BLaER1 treated with 17β-estradiol and CSF1 and Interleukin-3, amounts not matched to agents 10 nM and 100 nM (cell line): ENCODE measurements around the gene SRSF4.
"Not testable (repeated sequence)": the region's sequence is repeated elsewhere in the genome, so short reads cannot be mapped to it uniquely, and the experiment has no call there.

Experiments used
- H3K27ac ChIP-seq, 11 experiments: shearing (Covaris generic); formaldehyde crosslinking; 2 replicates each; pipeline ENCODE4 v1.8.1; 2022
- H3K27me3 ChIP-seq, 11 experiments: shearing (Covaris generic); formaldehyde crosslinking; 2 replicates each; pipeline ENCODE4 v1.8.1; 2022
- H3K36me3 ChIP-seq, 11 experiments: shearing (Covaris generic); formaldehyde crosslinking; 2 replicates each; pipeline ENCODE4 v1.8.1; 2022
- H3K4me1 ChIP-seq, 10 experiments: shearing (Covaris generic); formaldehyde crosslinking; 2 replicates each; pipeline ENCODE4 v1.8.1; 2022
- H3K4me2 ChIP-seq, 11 experiments: shearing (Covaris generic); formaldehyde crosslinking; 2 replicates each; pipeline ENCODE4 v1.8.1; 2022
- H3K4me3 ChIP-seq, 10 experiments: shearing (Covaris generic); formaldehyde crosslinking; 2 replicates each; pipeline ENCODE4 v1.8.1; 2022
- H3K9ac ChIP-seq, 11 experiments: shearing (Covaris generic); formaldehyde crosslinking; 2 replicates each; pipeline ENCODE4 v1.8.1; 2022
- H3K9me3 ChIP-seq, 11 experiments: shearing (Covaris generic); formaldehyde crosslinking; replicated peaks in 1 of 11; 2 replicates each; pipeline ENCODE4 v1.8.1; 2022
- H4K20me1 ChIP-seq, 11 experiments: shearing (Covaris generic); formaldehyde crosslinking; 2 replicates each; pipeline ENCODE4 v1.8.1; 2022
- Cebpa-rat ChIP-seq, 11 experiments: shearing (Covaris generic); IDR thresholded peaks; 2 replicates each; pipeline ENCODE4 v1.8.1; 2022

The SRSF4 gene

GRCh38 chr1:29181413-29182225 lies at the start of gene SRSF4:
Gene SRSF4 (minus strand): TSS chr1:29181900. CDS start chr1:29181752, 148 bp downstream.
- H3K4me1 ChIP-seq, result peaks cover 39 to 55% (median 50%) of the 10 kb centered on the region in 10 experiments
- no peaks in the 10 kb centered on the region for H3K27me3 ChIP-seq
- peak within 1 kb of the TSS; percentile 98 to 100 (median 100) for H3K9ac ChIP-seq
- no peak for TF ChIP-seq Cebpa-rat (IDR thresholded peaks at IDR 0.05)
- peaks cover 46 to 48% (median 46%) of the 10 kb centered on the region in 11 experiments for H4K20me1 ChIP-seq
- H3K4me3 ChIP-seq, result peak within 1 kb of the TSS; percentile 87 to 96 (median 90)
- peak within 1 kb of the TSS; percentile 98 to 100 (median 100) for H3K27ac ChIP-seq
- no peaks in the 10 kb centered on the region for H3K9me3 ChIP-seq
- H3K36me3 ChIP-seq, result peaks cover 11 to 35% (median 29%) of the 10 kb centered on the region in 11 experiments
- H3K4me2 ChIP-seq, result peak within 1 kb of the TSS; percentile 88 to 96 (median 92)

GRCh38 chr1:29230553-29231378 lies 49.1 kb upstream of the SRSF4 start, which contains the start of gene MECR:
Gene MECR (minus strand): TSS chr1:29230934. CDS start chr1:29230906, 28 bp downstream.
- Histone ChIP-seq H3K4me2 (peak within 1 kb of the TSS; percentile 65 to 93 (median 79)), H3K4me1 (peaks cover 14 to 23% (median 19%) of the 10 kb centered on the region in 10 experiments), H3K27ac (peak within 1 kb of the TSS; percentile 61 to 86 (median 74); a peak in 21 of 22 replicates), H4K20me1 (peaks cover 0 to 14% (median 0%) of the 10 kb centered on the region in 11 experiments; a peak in 4 of 22 replicates), H3K9ac (peak within 1 kb of the TSS; percentile 79 to 91 (median 86)), H3K36me3 (peaks cover 0 to 7% (median 0%) of the 10 kb centered on the region in 11 experiments; a peak in 1 of 22 replicates), H3K9me3 (no peaks in the 10 kb centered on the region), H3K27me3 (peaks cover 4 to 23% (median 13%) of the 10 kb centered on the region in 11 experiments; a peak in 15 of 22 replicates), H3K4me3 (peak within 1 kb of the TSS; percentile 71 to 94 (median 79))
- TF ChIP-seq Cebpa-rat (IDR thresholded peaks at IDR 0.05), result no peak

- H3K9ac ChIP-seq, result peak overlapping the region; percentile 79 to 91 (median 86)
- H4K20me1 ChIP-seq, result peaks cover 0 to 19% (median 3%) of the 10 kb centered on the region in 11 experiments; a peak in 6 of 22 replicates
- H3K4me1 ChIP-seq, result peaks cover 14 to 23% (median 19%) of the 10 kb centered on the region in 10 experiments
- no peaks in the 10 kb centered on the region for H3K9me3 ChIP-seq
- peaks cover 0 to 17% (median 7%) of the 10 kb centered on the region in 11 experiments; a peak in 7 of 22 replicates for H3K27me3 ChIP-seq
- H3K36me3 ChIP-seq, result peaks cover 0 to 13% (median 1%) of the 10 kb centered on the region in 11 experiments; a peak in 11 of 22 replicates
- H3K27ac ChIP-seq, result peak overlapping the region; percentile 57 to 86 (median 74); a peak in 21 of 22 replicates
- TF ChIP-seq Cebpa-rat (IDR thresholded peaks at IDR 0.05), result no peak
- peak overlapping the region; percentile 71 to 94 (median 79) for H3K4me3 ChIP-seq
- H3K4me2 ChIP-seq, result peak overlapping the region; percentile 65 to 93 (median 79)
These were observed 48.5 kb upstream of the SRSF4 start for GRCh38 chr1:29230204-29230552.

- peaks cover 14 to 23% (median 19%) of the 10 kb centered on the region in 10 experiments for H3K4me1 ChIP-seq
These were observed 45.8 kb upstream of the SRSF4 start for GRCh38 chr1:29227511-29227910.

GRCh38 chr1:29225361-29225760 lies 43.7 kb upstream of the SRSF4 start:
- Histone ChIP-seq H3K27ac (no peak overlapping the region), H3K9ac (no peak overlapping the region), H3K4me3 (no peak overlapping the region), H3K27me3 (no peaks in the 10 kb centered on the region), H4K20me1 (peaks cover 0 to 61% (median 30%) of the 10 kb centered on the region in 11 experiments; a peak in 12 of 22 replicates), H3K4me2 (no peak overlapping the region), H3K4me1 (peaks cover 10 to 17% (median 14%) of the 10 kb centered on the region in 10 experiments), H3K36me3 (peaks cover 20 to 60% (median 36%) of the 10 kb centered on the region in 11 experiments; a peak in 21 of 22 replicates), H3K9me3 (no peaks in the 10 kb centered on the region)
- no peak for TF ChIP-seq Cebpa-rat (IDR thresholded peaks at IDR 0.05)

More at GRCh38 chr1:29227511-29227910, 45.8 kb upstream of the SRSF4 start:
- peaks cover 0 to 45% (median 18%) of the 10 kb centered on the region in 11 experiments; a peak in 12 of 22 replicates for H4K20me1 ChIP-seq
- H3K27me3 ChIP-seq, result no peaks in the 10 kb centered on the region
- no peak overlapping the region for H3K4me3 ChIP-seq
- TF ChIP-seq Cebpa-rat (IDR thresholded peaks at IDR 0.05), result no peak
- 0 out of 22 replicates have a peak overlapping the region, but pooled peaks of 1 of the 11 experiments have one; percentile 23 for H3K9ac ChIP-seq
- H3K4me2 ChIP-seq, result no peak overlapping the region
- H3K27ac ChIP-seq, result no peak overlapping the region
- peaks cover 11 to 39% (median 24%) of the 10 kb centered on the region in 11 experiments; a peak in 21 of 22 replicates for H3K36me3 ChIP-seq
- H3K9me3 ChIP-seq, result no peaks in the 10 kb centered on the region

GRCh38 chr1:29224356-29224837 lies 42.7 kb upstream of the SRSF4 start:
- Histone ChIP-seq H3K27me3 (no peaks in the 10 kb centered on the region), H3K4me1 (peaks cover 1 to 7% (median 4%) of the 10 kb centered on the region in 10 experiments; a peak in 16 of 20 replicates), H3K9me3 (no peaks in the 10 kb centered on the region), H3K4me2 (no peak overlapping the region), H3K36me3 (peaks cover 20 to 69% (median 45%) of the 10 kb centered on the region in 11 experiments; a peak in 21 of 22 replicates), H4K20me1 (peaks cover 0 to 61% (median 30%) of the 10 kb centered on the region in 11 experiments; a peak in 13 of 22 replicates), H3K9ac (no peak overlapping the region), H3K4me3 (no peak overlapping the region), H3K27ac (no peak overlapping the region)
- no peak for TF ChIP-seq Cebpa-rat (IDR thresholded peaks at IDR 0.05)

GRCh38 chr1:29223521-29223920 lies 41.8 kb upstream of the SRSF4 start:
- peaks cover 20 to 77% (median 45%) of the 10 kb centered on the region in 11 experiments; a peak in 21 of 22 replicates for H3K36me3 ChIP-seq

GRCh38 chr1:29222686-29223085 lies 41.0 kb upstream of the SRSF4 start:
- H3K9me3 ChIP-seq, result no peaks in the 10 kb centered on the region
- H4K20me1 ChIP-seq, result peaks cover 0 to 74% (median 30%) of the 10 kb centered on the region in 11 experiments; a peak in 13 of 22 replicates
- H3K9ac ChIP-seq, result no peak overlapping the region
- TF ChIP-seq Cebpa-rat (IDR thresholded peaks at IDR 0.05), result no peak
- no peaks in the 10 kb centered on the region for H3K4me1 ChIP-seq
- H3K36me3 ChIP-seq, result peaks cover 24 to 83% (median 47%) of the 10 kb centered on the region in 11 experiments; a peak in 21 of 22 replicates
- no peak overlapping the region for H3K27ac ChIP-seq
- H3K4me3 ChIP-seq, result no peak overlapping the region
- H3K27me3 ChIP-seq, result no peaks in the 10 kb centered on the region
- no peak overlapping the region for H3K4me2 ChIP-seq

More at GRCh38 chr1:29223521-29223920, 41.8 kb upstream of the SRSF4 start:
- H4K20me1 ChIP-seq, result peaks cover 0 to 69% (median 30%) of the 10 kb centered on the region in 11 experiments; a peak in 13 of 22 replicates
- H3K4me2 ChIP-seq, result no peak overlapping the region
- H3K4me1 ChIP-seq, result peaks cover 0 to 3% (median 0%) of the 10 kb centered on the region in 10 experiments; a peak in 1 of 20 replicates
- H3K27ac ChIP-seq, result no peak overlapping the region
- no peak for TF ChIP-seq Cebpa-rat (IDR thresholded peaks at IDR 0.05)
- no peaks in the 10 kb centered on the region for H3K27me3 ChIP-seq
- H3K4me3 ChIP-seq, result no peak overlapping the region
- H3K9ac ChIP-seq, result no peak overlapping the region
- H3K9me3 ChIP-seq, result no peaks in the 10 kb centered on the region

GRCh38 chr1:29222260-29222659 lies 40.6 kb upstream of the SRSF4 start:
- not testable (repeated sequence) for H3K27me3 ChIP-seq, H3K9me3 ChIP-seq, H3K4me1 ChIP-seq, H3K9ac ChIP-seq, H3K4me2 ChIP-seq, H3K27ac ChIP-seq, H3K4me3 ChIP-seq
- H3K36me3 ChIP-seq, result peaks cover 24 to 83% (median 49%) of the 10 kb centered on the region in 11 experiments; a peak in 21 of 22 replicates
- H4K20me1 ChIP-seq, result peaks cover 0 to 70% (median 30%) of the 10 kb centered on the region in 11 experiments; a peak in 13 of 22 replicates
